ENCODE results near the gene PGM3. TPM values are rescaled to one million over a fixed set of nuclear protein-coding genes. Genes with fewer than 3 reads are reported as not detected.

The PGM3 gene
- polyA plus RNA-seq, 3 donors, result 4.0 to 4.8 (median 4.6) TPM

DNA sequence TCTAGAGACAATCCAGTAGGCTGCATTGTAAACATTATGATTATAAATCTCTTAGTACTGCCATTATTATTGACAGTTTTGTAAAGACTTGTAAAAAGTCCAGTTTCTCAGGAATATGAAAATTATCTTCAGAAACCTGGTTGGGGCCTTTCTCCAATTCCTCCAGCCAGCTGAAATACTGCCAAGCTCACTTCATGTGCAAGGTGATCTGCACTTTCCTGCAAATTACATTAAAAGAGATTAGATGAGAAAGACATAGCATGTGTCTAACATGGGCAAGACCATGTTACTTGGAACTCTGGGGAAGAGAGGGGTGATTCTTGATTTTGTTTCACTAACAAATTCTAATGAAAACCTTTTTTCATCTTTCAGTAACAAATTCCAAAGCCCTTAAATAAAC, 24.0 kb downstream of the PGM3 start:
- Mint-ChIP-seq H3K27me3 (ENCODE audit: low read depth in 3 of 3) (no peaks in the 10 kb centered on the region), H3K9me3 (no peaks in the 10 kb centered on the region), H3K4me3 (no peak overlapping the region), H3K4me1 (no peaks in the 10 kb centered on the region), H3K36me3 (peaks cover 84 to 92% of the 10 kb centered on the region in 2 donors), H3K27ac (no peak overlapping the region)
- H3K36me3 ChIP-seq (replicated peaks in 1 of 2; ENCODE audit: control insufficient read depth in 1 of 2, insufficient read depth in 2 of 2, low read length in 2 of 2), result peaks cover 84 to 99% of the 10 kb centered on the region in 2 donors
- H3K4me2 ChIP-seq (replicated peaks; ENCODE audit: extremely low read depth, low read length, poor library complexity, severe bottlenecking), result no peak overlapping the region
- H3K4me3 ChIP-seq (replicated peaks in 1 of 3; ENCODE audit: low read depth in 2 of 3, low read length in 3 of 3), result no peak overlapping the region
- H4K20me1 ChIP-seq (ENCODE audit: insufficient read depth, low read length), result no peaks in the 10 kb centered on the region
- intact Hi-C loops (cut with micrococcal nuclease), result no loop called here
- H3K79me2 ChIP-seq (ENCODE audit: insufficient read depth, low read length), result no peaks in the 10 kb centered on the region
- H3K9me3 ChIP-seq (replicated peaks in 1 of 2; ENCODE audit: control insufficient read depth in 1 of 2, insufficient read depth in 1 of 2, low read length in 2 of 2), result no peaks in the 10 kb centered on the region
- TF ChIP-seq CTCF (IDR thresholded peaks at IDR 0.05), result no peak
- H3K27me3 ChIP-seq (ENCODE audit: control insufficient read depth in 2 of 2, insufficient read depth in 2 of 2, low read length in 2 of 2), result no peaks in the 10 kb centered on the region
- no peak overlapping the region for H3K27ac ChIP-seq (ENCODE audit: low read depth in 1 of 2, low read length in 2 of 2)
- H2AFZ ChIP-seq (ENCODE audit: insufficient read depth, low read depth, low read length, poor library complexity, severe bottlenecking), result no peak overlapping the region
- no peaks in the 10 kb centered on the region for H3K4me1 ChIP-seq (ENCODE audit: control insufficient read depth in 1 of 2, insufficient read depth in 2 of 2, low read length in 2 of 2)
- no peak overlapping the region for H3K9ac ChIP-seq (ENCODE audit: insufficient read depth, low read length, poor library complexity, severe bottlenecking)
- no peak for DNase-seq

GRCh38 chr6:83168556-83168955, 24.5 kb downstream of the PGM3 start:
- Mint-ChIP-seq H3K27me3 (ENCODE audit: low read depth in 3 of 3) (no peaks in the 10 kb centered on the region), H3K36me3 (peaks cover 87 to 92% of the 10 kb centered on the region in 2 donors), H3K4me3 (no peak overlapping the region), H3K9me3 (no peaks in the 10 kb centered on the region), H3K27ac (no peak overlapping the region), H3K4me1 (no peaks in the 10 kb centered on the region)
- no peak overlapping the region for H2AFZ ChIP-seq (ENCODE audit: insufficient read depth, low read depth, low read length, poor library complexity, severe bottlenecking)
- H3K36me3 ChIP-seq (replicated peaks in 1 of 2; ENCODE audit: control insufficient read depth in 1 of 2, insufficient read depth in 2 of 2, low read length in 2 of 2), result peaks cover 84 to 99% of the 10 kb centered on the region in 2 donors
- H3K9me3 ChIP-seq (replicated peaks in 1 of 2; ENCODE audit: control insufficient read depth in 1 of 2, insufficient read depth in 1 of 2, low read length in 2 of 2), result no peaks in the 10 kb centered on the region
- no peak overlapping the region for H3K9ac ChIP-seq (ENCODE audit: insufficient read depth, low read length, poor library complexity, severe bottlenecking)
- no CpG with 5 or more reads among the region's 1 CpG for whole genome bisulfite sequencing (ENCODE audit: insufficient coverage)
- H3K27me3 ChIP-seq (ENCODE audit: control insufficient read depth in 2 of 2, insufficient read depth in 2 of 2, low read length in 2 of 2), result no peaks in the 10 kb centered on the region
- H3K79me2 ChIP-seq (ENCODE audit: insufficient read depth, low read length), result no peaks in the 10 kb centered on the region
- H3K4me3 ChIP-seq (replicated peaks in 1 of 3; ENCODE audit: low read depth in 2 of 3, low read length in 3 of 3), result no peak overlapping the region
- no peak for DNase-seq
- H3K27ac ChIP-seq (ENCODE audit: low read depth in 1 of 2, low read length in 2 of 2), result peak overlapping the region in 1 of 2 donors; percentile 7
- no peaks in the 10 kb centered on the region for H4K20me1 ChIP-seq (ENCODE audit: insufficient read depth, low read length)
- H3K4me2 ChIP-seq (replicated peaks; ENCODE audit: extremely low read depth, low read length, poor library complexity, severe bottlenecking), result no peak overlapping the region
- intact Hi-C loops (cut with micrococcal nuclease), result no loop called here
- no peak for TF ChIP-seq CTCF (IDR thresholded peaks at IDR 0.05)
- no peaks in the 10 kb centered on the region for H3K4me1 ChIP-seq (ENCODE audit: control insufficient read depth in 1 of 2, insufficient read depth in 2 of 2, low read length in 2 of 2)

All from CD14-positive monocyte (primary cell).